ENCODE data around the gene GRIK1. TPM values are rescaled to one million over a fixed set of nuclear protein-coding genes. Genes with fewer than 3 reads are reported as not detected.

GRIK1 gene
- total and polyA plus RNA-seq, 2 donors (not counting 1 experiment from before 2014, with no cell fraction given), result not detected

GRCh38 chr21:29657240-29657989 is 282.4 kb downstream of the GRIK1 start:
- H3K4me1 Mint-ChIP-seq, result peaks cover 4% of the 10 kb centered on the region
- H3K27me3 Mint-ChIP-seq, result no peaks in the 10 kb centered on the region
- Histone ChIP-seq H3K36me3 (replicated peaks in 1 of 2; ENCODE audit: control extremely low read depth in 1 of 2, control insufficient read depth in 1 of 2, extremely low read depth in 1 of 2, insufficient read depth in 2 of 2, low read length in 1 of 2) (no peaks in the 10 kb centered on the region), H3K4me1 (ENCODE audit: control insufficient read depth in 2 of 2, insufficient read depth in 2 of 2, low read length in 2 of 2) (no peaks in the 10 kb centered on the region), H3K4me3 (ENCODE audit: control extremely low read depth in 1 of 5, extremely low read depth in 1 of 5, insufficient read depth in 1 of 5, low read depth in 2 of 5, low read length in 4 of 5) (no peak overlapping the region), H2AFZ (ENCODE audit: insufficient read depth, low read depth, low read length, poor library complexity, severe bottlenecking) (no peak overlapping the region), H4K20me1 (ENCODE audit: control insufficient read depth, insufficient read depth, low read length, poor library complexity, severe bottlenecking) (no peaks in the 10 kb centered on the region), H3K9me3 (ENCODE audit: control extremely low read depth in 1 of 3, control insufficient read depth in 2 of 3, insufficient read depth in 1 of 3, low read length in 2 of 3) (no peaks in the 10 kb centered on the region), H3K79me2 (ENCODE audit: control insufficient read depth, insufficient read depth, low read length) (no peaks in the 10 kb centered on the region), H3K4me2 (replicated peaks; ENCODE audit: low read depth, low read length, poor library complexity, severe bottlenecking) (no peak overlapping the region), H3K27me3 (replicated peaks in 1 of 4; ENCODE audit: control extremely low read depth in 1 of 4, control insufficient read depth in 3 of 4, insufficient read depth in 4 of 4, low read length in 3 of 4) (no peaks in the 10 kb centered on the region), H3K9ac (ENCODE audit: low read length) (no peak overlapping the region), H3K27ac (ENCODE audit: low read length in 2 of 2) (no peak overlapping the region)
- no peak for DNase-seq
- H3K9me3 Mint-ChIP-seq (ENCODE audit: insufficient read depth), result no peaks in the 10 kb centered on the region
- TF ChIP-seq, protein P1, sequence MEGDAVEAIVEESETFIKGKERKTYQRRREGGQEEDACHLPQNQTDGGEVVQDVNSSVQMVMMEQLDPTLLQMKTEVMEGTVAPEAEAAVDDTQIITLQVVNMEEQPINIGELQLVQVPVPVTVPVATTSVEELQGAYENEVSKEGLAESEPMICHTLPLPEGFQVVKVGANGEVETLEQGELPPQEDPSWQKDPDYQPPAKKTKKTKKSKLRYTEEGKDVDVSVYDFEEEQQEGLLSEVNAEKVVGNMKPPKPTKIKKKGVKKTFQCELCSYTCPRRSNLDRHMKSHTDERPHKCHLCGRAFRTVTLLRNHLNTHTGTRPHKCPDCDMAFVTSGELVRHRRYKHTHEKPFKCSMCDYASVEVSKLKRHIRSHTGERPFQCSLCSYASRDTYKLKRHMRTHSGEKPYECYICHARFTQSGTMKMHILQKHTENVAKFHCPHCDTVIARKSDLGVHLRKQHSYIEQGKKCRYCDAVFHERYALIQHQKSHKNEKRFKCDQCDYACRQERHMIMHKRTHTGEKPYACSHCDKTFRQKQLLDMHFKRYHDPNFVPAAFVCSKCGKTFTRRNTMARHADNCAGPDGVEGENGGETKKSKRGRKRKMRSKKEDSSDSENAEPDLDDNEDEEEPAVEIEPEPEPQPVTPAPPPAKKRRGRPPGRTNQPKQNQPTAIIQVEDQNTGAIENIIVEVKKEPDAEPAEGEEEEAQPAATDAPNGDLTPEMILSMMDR (IDR thresholded peaks at IDR 0.05), result no peak
- TF ChIP-seq EZH2 (IDR thresholded peaks at IDR 0.05; ENCODE audit: borderline replicate concordance, insufficient read depth, low read depth, low read length, poor library complexity, severe bottlenecking), result no peak
- CTCF ChIA-PET, result no interaction called here
- WGBS (ENCODE audit: insufficient coverage), result 71% methylated on average over 3 of the region's 9 CpGs
- no peak for ATAC-seq (ENCODE audit: low read depth)
- intact Hi-C loops (cut with micrococcal nuclease), result no loop called here
- POLR2A ChIA-PET, result no interaction called here
- no peak overlapping the region for H3K4me3 Mint-ChIP-seq
- no peak overlapping the region for H3K27ac Mint-ChIP-seq

GRCh38 chr21:29656504-29657239 is 283.1 kb downstream of the GRIK1 start:
- Histone ChIP-seq H3K4me2 (replicated peaks; ENCODE audit: low read depth, low read length, poor library complexity, severe bottlenecking) (no peak overlapping the region), H3K9ac (ENCODE audit: low read length) (no peak overlapping the region), H3K27ac (ENCODE audit: low read length in 2 of 2) (no peak overlapping the region), H4K20me1 (ENCODE audit: control insufficient read depth, insufficient read depth, low read length, poor library complexity, severe bottlenecking) (no peaks in the 10 kb centered on the region), H3K36me3 (replicated peaks in 1 of 2; ENCODE audit: control extremely low read depth in 1 of 2, control insufficient read depth in 1 of 2, extremely low read depth in 1 of 2, insufficient read depth in 2 of 2, low read length in 1 of 2) (no peaks in the 10 kb centered on the region), H3K9me3 (ENCODE audit: control extremely low read depth in 1 of 3, control insufficient read depth in 2 of 3, insufficient read depth in 1 of 3, low read length in 2 of 3) (no peaks in the 10 kb centered on the region), H3K4me3 (ENCODE audit: control extremely low read depth in 1 of 5, extremely low read depth in 1 of 5, insufficient read depth in 1 of 5, low read depth in 2 of 5, low read length in 4 of 5) (no peak overlapping the region), H2AFZ (ENCODE audit: insufficient read depth, low read depth, low read length, poor library complexity, severe bottlenecking) (no peak overlapping the region), H3K4me1 (ENCODE audit: control insufficient read depth in 2 of 2, insufficient read depth in 2 of 2, low read length in 2 of 2) (no peaks in the 10 kb centered on the region), H3K79me2 (ENCODE audit: control insufficient read depth, insufficient read depth, low read length) (no peaks in the 10 kb centered on the region), H3K27me3 (replicated peaks in 1 of 4; ENCODE audit: control extremely low read depth in 1 of 4, control insufficient read depth in 3 of 4, insufficient read depth in 4 of 4, low read length in 3 of 4) (no peaks in the 10 kb centered on the region)
- CTCF ChIA-PET, result no interaction called here
- TF ChIP-seq, protein P1 (IDR thresholded peaks at IDR 0.05), result no peak
- no peak for TF ChIP-seq EZH2 (IDR thresholded peaks at IDR 0.05; ENCODE audit: borderline replicate concordance, insufficient read depth, low read depth, low read length, poor library complexity, severe bottlenecking)
- Mint-ChIP-seq H3K9me3 (ENCODE audit: insufficient read depth) (no peaks in the 10 kb centered on the region), H3K4me1 (peaks cover 4% of the 10 kb centered on the region), H3K27me3 (no peaks in the 10 kb centered on the region), H3K27ac (no peak overlapping the region), H3K4me3 (no peak overlapping the region)
- intact Hi-C loops (cut with micrococcal nuclease), result no loop called here
- POLR2A ChIA-PET, result no interaction called here
- 0% methylated on average over 1 of the region's 6 CpGs for WGBS (ENCODE audit: insufficient coverage)
- DNase-seq (no peak), ATAC-seq (ENCODE audit: low read depth) (no peak)
